Naive thymus-derived CD4-positive, alpha-beta T cell (primary cell): ENCODE results near the gene TMEM50B. TPM values are rescaled to one million over a fixed set of nuclear protein-coding genes. Genes with fewer than 3 reads are reported as not detected.
"Not testable (repeated sequence)": the region's sequence is repeated elsewhere in the genome, so short reads cannot be mapped to it uniquely, and the experiment has no call there.

Source experiments
- ATAC-seq: fragments of 150-1000 bp; cut with Tn5 transposase; 2 replicates; pipeline ENCODE4 v1.10.0; 2021; ENCODE audit warnings: mild to moderate bottlenecking, moderate library complexity
- CTCF ChIA-PET: fragments of 350-600 bp; sonication (Branson Sonifier 250); formaldehyde crosslinking; loops from one replicate; lab custom pipeline; 2021; ENCODE audit warnings: antibody characterized with exemption; lab: Charles Lee
- POLR2A ChIA-PET: fragments of 350-600 bp; sonication (Branson Sonifier 250); formaldehyde crosslinking; loops from one replicate; lab custom pipeline; 2021; ENCODE audit warnings: antibody characterized with exemption, inconsistent platforms; lab: Charles Lee
- DNase-seq, 9 donors: peaks; one replicate each; pipeline versions ENCODE4 v3.0.0 to v3.0.0-alpha.2; 2020 to 2022; ENCODE audit warnings: mixed read lengths in 1 of 9
- H3K27ac ChIP-seq: one replicate; pipeline ENCODE4 v1.7.0; 2013; ENCODE audit warnings: mild to moderate bottlenecking, low read depth, low read length, moderate library complexity
- H3K27me3 ChIP-seq, 2 donors: one replicate each; pipeline ENCODE4 v1.7.0; 2013; ENCODE audit warnings: low read length in 2 of 2, mild to moderate bottlenecking in 2 of 2, moderate library complexity in 2 of 2; ENCODE audit not compliant: control insufficient read depth in 2 of 2, insufficient read depth in 2 of 2
- H3K36me3 ChIP-seq, 3 experiments: 1 replicate in 2 of 3; 2 replicates in 1 of 3; pipeline ENCODE4 v1.7.0; 2013; ENCODE audit warnings: low read length in 3 of 3, mild to moderate bottlenecking in 3 of 3, moderate library complexity in 1 of 3; ENCODE audit not compliant: insufficient read depth in 3 of 3, control insufficient read depth in 2 of 3
- H3K4me1 ChIP-seq, 2 donors: one replicate each; pipeline ENCODE4 v1.7.0; 2013; ENCODE audit warnings: low read length in 2 of 2, mild to moderate bottlenecking in 2 of 2, moderate library complexity in 1 of 2; ENCODE audit not compliant: control insufficient read depth in 2 of 2, insufficient read depth in 2 of 2
- H3K4me3 ChIP-seq: 2 replicates; pipeline ENCODE4 v1.7.0; 2013; ENCODE audit warnings: mild to moderate bottlenecking, low read length
- H3K9me3 ChIP-seq, 3 experiments: 1 replicate in 2 of 3; 2 replicates in 1 of 3; pipeline ENCODE4 v1.7.0; 2013; ENCODE audit warnings: low read length in 3 of 3; ENCODE audit not compliant: control insufficient read depth in 2 of 3
- H3K27ac Mint-ChIP-seq, 9 donors: one replicate each; pipeline ENCODE4 v1.8.0; 2020 to 2022; ENCODE audit warnings: mixed read lengths in 9 of 9, mild to moderate bottlenecking in 8 of 9, moderate library complexity in 5 of 9, inconsistent platforms in 2 of 9
- H3K27me3 Mint-ChIP-seq, 5 donors: one replicate each; pipeline ENCODE4 v1.8.0; 2021 to 2022; ENCODE audit warnings: mixed read lengths in 5 of 5, mild to moderate bottlenecking in 1 of 5
- H3K36me3 Mint-ChIP-seq, 5 donors: one replicate each; pipeline ENCODE4 v1.8.0; 2020 to 2022; ENCODE audit warnings: mixed read lengths in 5 of 5, mild to moderate bottlenecking in 3 of 5, inconsistent platforms in 1 of 5
- H3K4me1 Mint-ChIP-seq, 7 donors: one replicate each; pipeline ENCODE4 v1.8.0; 2020 to 2022; ENCODE audit warnings: mixed read lengths in 7 of 7, mild to moderate bottlenecking in 3 of 7, inconsistent platforms in 1 of 7
- H3K4me3 Mint-ChIP-seq, 10 donors: one replicate each; pipeline ENCODE4 v1.8.0; 2020 to 2022; ENCODE audit warnings: mild to moderate bottlenecking in 10 of 10, mixed read lengths in 10 of 10, moderate library complexity in 6 of 10, inconsistent platforms in 2 of 10
- H3K9me3 Mint-ChIP-seq, 11 donors: one replicate each; pipeline ENCODE4 v1.8.0; 2020 to 2022; ENCODE audit warnings: mixed read lengths in 11 of 11, mild to moderate bottlenecking in 4 of 11, inconsistent platforms in 1 of 11, moderate library complexity in 1 of 11
- intact Hi-C, 2 donors: fragments of 100-400 bp; cut with micrococcal nuclease; formaldehyde crosslinking; loops; one replicate each; pipeline ENCODE4 v1.15.1; 2023
- polyA plus RNA-seq, 2 donors: library from polyadenylated mRNA; unstranded; fragments of 300-500 nt; fragmentation: Illumina TruSeq; gene quantifications; one replicate each; pipeline ENCODE4 v1.2.3, GENCODE V29; 2021
- total RNA-seq, 6 experiments: library from RNA in 5 of 6; stranded (reverse) in 5 of 6; gene quantifications; 1 replicate in 5 of 6; 2 replicates in 1 of 6; pipeline ENCODE4 v1.2.3 and lab custom pipeline; 2021 to 2026

TMEM50B gene
- total and polyA plus RNA-seq, 7 experiments from 2014 or later: 37.0 to 108 (median 46.5) TPM

GRCh38 chr21:33511639-33512038 is 31.9 kb upstream of the TMEM50B start:
- DNase-seq: no peak
- Mint-ChIP-seq H3K9me3 (peaks cover 0 to 6% (median 0%) of the 10 kb centered on the region in 11 donors), H3K27me3 (no peaks in the 10 kb centered on the region), H3K4me3 (no peak overlapping the region), H3K36me3 (peaks cover 19 to 61% (median 48%) of the 10 kb centered on the region in 5 donors), H3K4me1 (peaks cover 0 to 13% (median 0%) of the 10 kb centered on the region in 7 donors), H3K27ac (no peak overlapping the region)
- Histone ChIP-seq H3K36me3 (peaks cover 9 to 63% (median 13%) of the 10 kb centered on the region in 3 experiments), H3K27ac (no peak overlapping the region), H3K9me3 (no peaks in the 10 kb centered on the region), H3K4me1 (no peaks in the 10 kb centered on the region), H3K4me3 (no peak overlapping the region), H3K27me3 (no peaks in the 10 kb centered on the region)
- intact Hi-C loops: no loop called here
- CTCF ChIA-PET: no interaction called here
- ATAC-seq: no peak
- POLR2A ChIA-PET: interaction anchor here (0.6 to 1.1 kb wide), 2 partner anchors 9 to 13 kb away, joined by 3 to 5 read pairs; no protein-coding TSS in a partner anchor

- H3K4me3 ChIP-seq: no peak overlapping the region
- H3K4me1 Mint-ChIP-seq: peaks cover 0 to 13% (median 0%) of the 10 kb centered on the region in 7 donors
- no peak for DNase-seq
- H3K4me1 ChIP-seq: no peaks in the 10 kb centered on the region
- POLR2A ChIA-PET: interaction anchor here (0.7 to 1.1 kb wide), 2 partner anchors 9 to 47 kb away, joined by 3 to 6 read pairs; no protein-coding TSS in a partner anchor
- H3K27me3 Mint-ChIP-seq: no peaks in the 10 kb centered on the region
- peaks cover 0 to 7% (median 0%) of the 10 kb centered on the region in 11 donors for H3K9me3 Mint-ChIP-seq
- no peak overlapping the region for H3K27ac ChIP-seq
- CTCF ChIA-PET: no interaction called here
- H3K9me3 ChIP-seq: no peaks in the 10 kb centered on the region
- no peak overlapping the region for H3K4me3 Mint-ChIP-seq
- ATAC-seq: no peak
- no peaks in the 10 kb centered on the region for H3K27me3 ChIP-seq
- intact Hi-C loops: no loop called here
- peaks cover 5 to 58% (median 13%) of the 10 kb centered on the region in 3 experiments for H3K36me3 ChIP-seq
- no peak overlapping the region for H3K27ac Mint-ChIP-seq
- peaks cover 19 to 59% (median 46%) of the 10 kb centered on the region in 5 donors for H3K36me3 Mint-ChIP-seq
Observed at GRCh38 chr21:33510826-33511225, 31.1 kb upstream of the TMEM50B start.

GRCh38 chr21:33507003-33507402 is 27.2 kb upstream of the TMEM50B start:
- H3K36me3 ChIP-seq: peaks cover 7 to 58% (median 13%) of the 10 kb centered on the region in 3 experiments
- H3K9me3 Mint-ChIP-seq, H3K27ac Mint-ChIP-seq, POLR2A ChIA-PET, H3K4me1 ChIP-seq, H3K9me3 ChIP-seq, H3K27me3 Mint-ChIP-seq, H3K27me3 ChIP-seq, H3K4me3 ChIP-seq, intact Hi-C loops, H3K4me3 Mint-ChIP-seq, ATAC-seq, H3K27ac ChIP-seq, H3K4me1 Mint-ChIP-seq, DNase-seq, CTCF ChIA-PET: not testable (repeated sequence)
- H3K36me3 Mint-ChIP-seq: peaks cover 15 to 68% (median 52%) of the 10 kb centered on the region in 5 donors

- ATAC-seq (no peak), DNase-seq (no peak)
- H3K4me3 ChIP-seq: no peak overlapping the region
- ChIA-PET CTCF (interaction anchor here (0.6 kb wide), 1 partner anchor 636 kb away, joined by 3 read pairs; no protein-coding TSS in a partner anchor), POLR2A (no interaction called here)
- H3K27ac ChIP-seq: no peak overlapping the region
- Mint-ChIP-seq H3K4me1 (no peaks in the 10 kb centered on the region), H3K4me3 (no peak overlapping the region), H3K27ac (peak overlapping the region in 1 of 9 donors; percentile 38), H3K27me3 (no peaks in the 10 kb centered on the region), H3K9me3 (peaks cover 0 to 7% (median 0%) of the 10 kb centered on the region in 11 donors), H3K36me3 (peaks cover 14 to 58% (median 43%) of the 10 kb centered on the region in 5 donors)
- H3K27me3 ChIP-seq: no peaks in the 10 kb centered on the region
- H3K9me3 ChIP-seq: no peaks in the 10 kb centered on the region
- no peaks in the 10 kb centered on the region for H3K4me1 ChIP-seq
- peaks cover 7 to 47% (median 9%) of the 10 kb centered on the region in 3 experiments for H3K36me3 ChIP-seq
- intact Hi-C loops: no loop called here
Observed at GRCh38 chr21:33505833-33506232, 26.1 kb upstream of the TMEM50B start.

GRCh38 chr21:33496345-33496744 is 16.6 kb upstream of the TMEM50B start:
- Histone ChIP-seq H3K27ac (no peak overlapping the region), H3K9me3 (no peaks in the 10 kb centered on the region), H3K4me3 (no peak overlapping the region), H3K27me3 (no peaks in the 10 kb centered on the region), H3K4me1 (no peaks in the 10 kb centered on the region), H3K36me3 (peaks cover 0 to 2% (median 0%) of the 10 kb centered on the region in 3 experiments)
- H3K27me3 Mint-ChIP-seq: peaks cover 0 to 4% (median 0%) of the 10 kb centered on the region in 5 donors
- ATAC-seq (no peak), DNase-seq (no peak)
- CTCF ChIA-PET: no interaction called here
- H3K27ac Mint-ChIP-seq: peak overlapping the region in 1 of 9 donors; percentile 43
- POLR2A ChIA-PET: interaction anchor here (0.6 to 1.1 kb wide), 2 partner anchors 15 to 716 kb away, joined by 3 read pairs; no protein-coding TSS in a partner anchor
- peaks cover 4 to 7% (median 7%) of the 10 kb centered on the region in 7 donors for H3K4me1 Mint-ChIP-seq
- no peaks in the 10 kb centered on the region for H3K9me3 Mint-ChIP-seq
- intact Hi-C loops: no loop called here
- no peak overlapping the region for H3K4me3 Mint-ChIP-seq
- H3K36me3 Mint-ChIP-seq: peaks cover 0 to 2% (median 0%) of the 10 kb centered on the region in 5 donors

- Histone ChIP-seq H3K9me3 (no peaks in the 10 kb centered on the region), H3K36me3 (peaks cover 0 to 3% (median 0%) of the 10 kb centered on the region in 3 experiments), H3K27ac (no peak overlapping the region), H3K27me3 (no peaks in the 10 kb centered on the region), H3K4me3 (no peak overlapping the region), H3K4me1 (peaks cover 0 to 4% of the 10 kb centered on the region in 2 donors)
- no peaks in the 10 kb centered on the region for H3K36me3 Mint-ChIP-seq
- peaks cover 0 to 3% (median 0%) of the 10 kb centered on the region in 11 donors for H3K9me3 Mint-ChIP-seq
- peaks cover 5 to 12% (median 11%) of the 10 kb centered on the region in 7 donors for H3K4me1 Mint-ChIP-seq
- peaks cover 0 to 4% (median 0%) of the 10 kb centered on the region in 5 donors for H3K27me3 Mint-ChIP-seq
- H3K4me3 Mint-ChIP-seq: no peak overlapping the region
- no peak overlapping the region for H3K27ac Mint-ChIP-seq
- POLR2A ChIA-PET: interaction anchor here (0.6 to 1.1 kb wide), 2 partner anchors 14 to 715 kb away, joined by 3 read pairs; no protein-coding TSS in a partner anchor
- CTCF ChIA-PET: no interaction called here
- ATAC-seq (no peak), DNase-seq (no peak)
- intact Hi-C loops: no loop called here
Observed at GRCh38 chr21:33495743-33496142, 16.0 kb upstream of the TMEM50B start.
